ENCODE results near the gene UTP11. TPM values are rescaled to one million over a fixed set of nuclear protein-coding genes. Genes with fewer than 3 reads are reported as not detected.

The UTP11 gene
- total RNA-seq, 4 donors from 2014 or later, result 34.6 to 49.8 (median 37.9) TPM

DNA sequence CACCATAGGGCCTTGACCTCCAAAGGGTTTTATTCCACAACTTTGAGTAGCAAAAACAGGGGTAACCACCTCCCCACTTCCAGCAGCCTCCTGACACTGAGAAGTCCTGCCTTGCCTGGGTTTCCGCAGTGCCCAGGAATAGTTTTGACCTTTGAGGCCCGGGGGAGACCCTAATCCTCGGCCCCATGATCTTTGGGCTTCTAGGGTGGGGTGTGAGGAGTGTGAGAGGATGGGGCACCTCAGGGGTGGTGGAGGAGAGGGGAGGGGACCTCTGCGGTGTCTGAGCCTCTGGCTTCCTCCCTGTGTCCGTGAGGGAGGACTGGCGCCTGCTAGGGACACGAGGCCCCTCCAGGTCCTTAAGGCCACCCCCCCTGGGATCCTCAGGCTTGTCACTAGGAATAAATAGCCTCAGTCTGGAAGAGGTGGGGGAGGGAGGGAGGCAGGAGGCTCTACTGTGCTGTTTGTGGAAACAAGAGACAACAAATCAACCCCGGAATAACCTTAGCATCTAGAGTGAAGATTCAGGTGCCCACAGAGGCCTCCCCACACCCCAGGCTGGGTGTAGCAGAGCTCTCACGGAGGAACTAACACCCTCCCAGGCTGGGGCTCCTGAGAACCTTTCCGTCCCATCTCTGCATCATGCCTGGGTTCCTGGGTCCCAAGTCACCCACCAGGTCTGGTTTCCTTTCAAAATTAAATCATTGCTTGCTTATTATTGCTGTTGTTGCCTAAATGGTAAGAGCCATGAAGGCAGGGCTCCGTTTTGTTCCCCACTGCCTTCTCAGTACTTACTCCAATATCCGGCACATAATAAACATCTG is 6.3 kb upstream of the UTP11 start:
- no peak overlapping the region for H3K4me3 ChIP-seq (ENCODE audit: low read depth, poor library complexity, severe bottlenecking)
- peak in 1 of 2 donors; percentile 84 for DNase-seq (ENCODE audit: low spot score in 2 of 2)
- TF ChIP-seq CTCF (IDR thresholded peaks at IDR 0.05), result no peak
- no peak for TF ChIP-seq POLR2A (IDR thresholded peaks at IDR 0.05)
- whole genome bisulfite sequencing, 2 donors, result 57 to 59% methylated on average over 10 to 12 of the region's 12 CpGs
- intact Hi-C loops (cut with DNase I; ENCODE audit: low total_unique reads), result no loop called here

GRCh38 chr1:38009088-38009840 is 3.3 kb upstream of the UTP11 start:
- 78 to 85% methylated on average over 8 of the region's 8 CpGs for WGBS, 2 donors
- intact Hi-C loops (cut with DNase I; ENCODE audit: low total_unique reads), result no loop called here
- DNase-seq (ENCODE audit: low spot score in 2 of 2), result peak in 1 of 2 donors; percentile 78
- TF ChIP-seq CTCF (IDR thresholded peaks at IDR 0.05) (no peak), POLR2A (IDR thresholded peaks at IDR 0.05) (no peak)
- no peak overlapping the region for H3K4me3 ChIP-seq (ENCODE audit: low read depth, poor library complexity, severe bottlenecking)

DNA sequence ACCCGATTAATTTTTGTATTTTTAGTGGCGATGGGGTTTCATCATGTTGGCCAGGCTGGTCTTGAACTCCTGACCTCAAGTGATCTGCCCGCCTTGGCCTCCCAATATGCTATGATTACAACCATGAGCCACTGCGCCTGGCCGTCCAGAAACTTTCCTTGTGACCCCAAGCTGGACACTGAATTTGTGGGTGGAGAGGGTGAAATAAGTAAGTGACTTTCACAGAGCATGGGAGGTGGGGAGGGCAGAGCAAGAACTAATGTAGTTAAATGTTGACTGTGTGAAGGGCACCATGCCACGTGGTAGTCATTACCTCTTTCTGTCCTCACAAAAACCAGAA is 2.7 kb upstream of the UTP11 start:
- H3K4me3 ChIP-seq (ENCODE audit: low read depth, poor library complexity, severe bottlenecking), result no peak overlapping the region
- 77 to 92% methylated on average over 6 of the region's 6 CpGs for WGBS, 2 donors
- intact Hi-C loops (cut with DNase I; ENCODE audit: low total_unique reads), result no loop called here
- no peak for TF ChIP-seq CTCF (IDR thresholded peaks at IDR 0.05)
- no peak for TF ChIP-seq POLR2A (IDR thresholded peaks at IDR 0.05)
- DNase-seq (ENCODE audit: low spot score in 2 of 2), result no peak

- WGBS, 2 donors, result 10 to 13% methylated on average over 4 of the region's 4 CpGs
- intact Hi-C loops (cut with DNase I; ENCODE audit: low total_unique reads), result no loop called here
- DNase-seq (ENCODE audit: low spot score in 2 of 2), result no peak
- peak overlapping the region; percentile 55 for H3K4me3 ChIP-seq (ENCODE audit: low read depth, poor library complexity, severe bottlenecking)
- TF ChIP-seq CTCF (IDR thresholded peaks at IDR 0.05), result no peak
- no peak for TF ChIP-seq POLR2A (IDR thresholded peaks at IDR 0.05)
These were observed 691 bp downstream of the UTP11 start for GRCh38 chr1:38013227-38013622.

DNA sequence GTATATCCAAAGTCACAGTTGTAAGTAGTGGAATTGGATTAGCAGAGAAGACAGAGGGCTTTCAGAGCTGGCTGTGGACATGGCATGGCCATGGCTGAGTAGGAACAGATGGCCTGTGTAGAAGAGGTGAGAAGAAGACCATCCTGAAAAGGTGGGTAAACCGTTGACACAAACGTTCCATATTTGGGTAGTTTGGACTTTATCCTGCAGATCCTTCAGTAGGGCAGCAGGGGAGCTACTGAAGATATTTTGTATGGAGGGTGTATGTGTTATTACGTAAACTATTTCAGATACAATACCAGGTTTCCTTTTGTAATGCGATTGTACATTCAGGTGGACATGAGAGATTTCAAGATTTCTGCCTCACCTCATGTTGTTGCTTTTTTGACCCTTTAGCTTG is 1.6 kb downstream of the UTP11 start:
- TF ChIP-seq CTCF (IDR thresholded peaks at IDR 0.05), result no peak
- no peak for TF ChIP-seq POLR2A (IDR thresholded peaks at IDR 0.05)
- DNase-seq (ENCODE audit: low spot score in 2 of 2), result no peak
- intact Hi-C loops (cut with DNase I; ENCODE audit: low total_unique reads), result no loop called here
- WGBS, 2 donors, result 50 to 55% methylated on average over 4 of the region's 4 CpGs
- no peak overlapping the region for H3K4me3 ChIP-seq (ENCODE audit: low read depth, poor library complexity, severe bottlenecking)
